ENCODE measurements around the gene SSTR3.

Gene SSTR3

GRCh38 chr22:37230673-37231405 lies 18.6 kb upstream of the SSTR3 start:
- DNase-seq (ENCODE audit: low read depth), result no peak
- TF ChIP-seq CTCF (IDR thresholded peaks at IDR 0.05; ENCODE audit: low read depth, low read length, missing control alignments), result no peak
- in situ Hi-C loops (cut with HindIII; ENCODE audit: low sequenced_read_pairs), result no loop called here
- no peak overlapping the region for H3K4me3 ChIP-seq (ENCODE audit: low read depth, low read length)

- DNase-seq (ENCODE audit: low read depth), result no peak
Observed at GRCh38 chr22:37229805-37230672, 17.8 kb upstream of the SSTR3 start.

GRCh38 chr22:37229012-37229804 lies 16.9 kb upstream of the SSTR3 start:
- in situ Hi-C loops (cut with HindIII; ENCODE audit: low sequenced_read_pairs), result no loop called here
- H3K4me3 ChIP-seq (ENCODE audit: low read depth, low read length), result no peak overlapping the region
- no peak for TF ChIP-seq CTCF (IDR thresholded peaks at IDR 0.05; ENCODE audit: low read depth, low read length, missing control alignments)
- peak; percentile 66 for DNase-seq (ENCODE audit: low read depth)

More at GRCh38 chr22:37229805-37230672, 17.8 kb upstream of the SSTR3 start:
- in situ Hi-C loops (cut with HindIII; ENCODE audit: low sequenced_read_pairs), result no loop called here
- no peak for TF ChIP-seq CTCF (IDR thresholded peaks at IDR 0.05; ENCODE audit: low read depth, low read length, missing control alignments)
- H3K4me3 ChIP-seq (ENCODE audit: low read depth, low read length), result no peak overlapping the region

- peak; percentile 37 for DNase-seq (ENCODE audit: low read depth)
- no peak overlapping the region for H3K4me3 ChIP-seq (ENCODE audit: low read depth, low read length)
- in situ Hi-C loops (cut with HindIII; ENCODE audit: low sequenced_read_pairs), result no loop called here
- TF ChIP-seq CTCF (IDR thresholded peaks at IDR 0.05; ENCODE audit: low read depth, low read length, missing control alignments), result no peak
Observed at GRCh38 chr22:37228106-37229011, 16.1 kb upstream of the SSTR3 start.

- H3K4me3 ChIP-seq (ENCODE audit: low read depth, low read length), result no peak overlapping the region
- DNase-seq (ENCODE audit: low read depth), result no peak
- no peak for TF ChIP-seq CTCF (IDR thresholded peaks at IDR 0.05; ENCODE audit: low read depth, low read length, missing control alignments)
- in situ Hi-C loops (cut with HindIII; ENCODE audit: low sequenced_read_pairs), result no loop called here
Observed at GRCh38 chr22:37226514-37226913, 14.2 kb upstream of the SSTR3 start.
